ENCODE data around the gene TNFRSF14.

Gene TNFRSF14

DNA sequence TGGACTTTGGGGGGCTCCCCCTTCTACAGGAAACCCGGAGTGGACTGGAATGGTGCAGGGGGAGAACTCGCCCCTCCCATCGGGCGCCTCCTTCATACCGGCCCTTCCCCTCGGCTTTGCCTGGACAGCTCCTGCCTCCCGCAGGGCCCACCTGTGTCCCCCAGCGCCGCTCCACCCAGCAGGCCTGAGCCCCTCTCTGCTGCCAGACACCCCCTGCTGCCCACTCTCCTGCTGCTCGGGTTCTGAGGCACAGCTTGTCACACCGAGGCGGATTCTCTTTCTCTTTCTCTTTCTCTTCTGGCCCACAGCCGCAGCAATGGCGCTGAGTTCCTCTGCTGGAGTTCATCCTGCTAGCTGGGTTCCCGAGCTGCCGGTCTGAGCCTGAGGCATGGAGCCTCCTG is at the start of gene TNFRSF14:
TNFRSF14 (plus strand) TSS at position 95 of the 401 bp plus-strand sequence; CDS start at position 389, 294 bp downstream.
- DNase-seq (ENCODE audit: low read depth in 2 of 2) = no peak

DNA sequence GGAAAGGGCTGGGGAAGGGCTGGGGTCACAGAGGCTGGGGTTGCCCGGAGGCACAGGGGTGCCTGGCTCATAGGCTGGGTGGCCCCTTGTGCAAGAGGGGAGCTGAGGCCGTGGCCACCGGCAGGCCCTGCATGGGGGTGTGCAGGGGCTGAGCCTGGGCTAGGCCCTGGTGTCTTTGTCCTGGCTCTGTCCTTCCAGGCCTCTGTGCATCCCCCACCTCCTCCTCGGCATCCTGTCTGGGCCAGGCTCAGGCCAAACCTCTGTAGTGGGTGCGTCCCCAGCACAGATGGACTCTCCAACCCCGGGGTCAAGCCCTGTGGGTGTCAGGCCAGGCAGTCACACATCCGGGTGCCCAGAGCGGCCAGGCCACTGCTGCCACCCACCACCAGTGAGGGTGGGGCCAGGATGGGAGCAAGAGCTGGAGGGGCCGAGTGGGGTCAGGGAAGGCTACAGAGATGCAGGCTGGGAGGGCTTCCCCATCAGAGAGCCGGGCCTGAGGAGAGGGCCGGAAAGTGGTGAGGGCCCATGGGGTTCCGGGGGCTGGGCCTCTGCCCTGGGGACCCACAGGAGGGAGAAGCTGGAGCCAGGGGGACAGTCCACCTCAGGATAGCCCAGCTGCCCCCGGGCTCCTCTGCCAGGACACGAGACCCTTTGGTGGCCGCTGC is 49.1 kb upstream of the TNFRSF14 start:
- DNase-seq (ENCODE audit: low read depth in 2 of 2) = no peak

DNA sequence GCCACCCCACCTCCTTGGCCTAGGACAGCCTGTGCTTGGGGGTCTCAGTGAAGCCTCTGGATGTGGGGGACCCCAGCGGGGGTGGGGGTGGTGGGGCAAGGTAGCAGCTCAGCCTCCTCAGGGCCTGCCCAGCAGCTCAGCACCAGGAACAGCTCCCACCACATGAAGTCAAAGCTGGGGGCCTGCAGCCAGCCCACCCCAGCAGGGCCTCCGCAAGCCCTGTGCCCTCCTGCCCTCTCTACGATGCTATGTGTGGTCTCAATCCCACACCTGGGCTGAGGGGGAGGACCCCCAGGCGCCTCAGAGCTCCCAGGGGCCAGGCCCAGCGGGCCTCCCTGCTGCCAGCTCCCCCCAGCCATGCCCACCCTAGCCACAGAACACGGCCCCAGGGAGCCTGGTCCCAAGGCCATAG is 48.4 kb upstream of the TNFRSF14 start:
- DNase-seq (ENCODE audit: low read depth in 2 of 2) = no peak

DNA sequence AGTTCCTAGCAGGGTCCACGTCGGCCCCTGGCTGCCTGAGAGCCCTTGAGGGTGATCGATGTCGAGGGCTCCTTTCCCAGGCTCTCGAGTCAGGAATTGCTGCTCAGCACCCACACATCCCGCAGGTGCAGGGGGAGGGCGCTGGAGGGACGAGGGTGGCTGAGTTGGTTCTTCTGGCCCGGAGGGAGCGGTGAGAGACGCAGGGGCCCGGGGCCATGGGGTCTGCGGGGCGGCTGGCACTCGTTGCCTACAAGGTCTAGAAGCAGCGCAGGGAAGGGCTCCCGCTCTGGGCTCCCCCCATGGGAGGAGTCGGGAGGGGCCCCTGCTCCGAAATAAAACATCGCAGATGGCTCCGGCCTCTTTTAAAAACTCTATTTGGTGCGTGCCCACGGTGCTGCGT is 48.0 kb upstream of the TNFRSF14 start:
- DNase-seq (ENCODE audit: low read depth in 2 of 2) = no peak

DNA sequence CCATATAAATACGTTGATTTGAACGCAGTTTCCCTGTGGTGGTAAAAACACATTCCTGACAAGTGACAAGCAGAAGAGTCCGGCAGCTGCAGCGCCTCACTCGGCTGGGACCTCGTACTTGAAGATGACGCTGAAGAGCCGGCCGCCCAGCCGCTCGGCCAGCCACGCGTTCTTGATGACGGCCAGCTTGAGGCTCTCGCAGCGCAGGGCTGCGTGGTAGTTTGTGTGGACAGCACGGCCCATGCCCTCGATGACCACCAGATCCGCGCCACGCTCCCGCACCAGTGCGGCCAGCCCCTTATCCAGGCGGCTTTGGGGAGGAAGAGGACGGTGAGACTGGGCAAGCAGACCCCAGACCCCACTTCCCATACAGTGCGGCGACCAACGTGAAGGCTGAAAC is 47.4 kb upstream of the TNFRSF14 start:
- DNase-seq (ENCODE audit: low read depth in 2 of 2) = no peak

DNA sequence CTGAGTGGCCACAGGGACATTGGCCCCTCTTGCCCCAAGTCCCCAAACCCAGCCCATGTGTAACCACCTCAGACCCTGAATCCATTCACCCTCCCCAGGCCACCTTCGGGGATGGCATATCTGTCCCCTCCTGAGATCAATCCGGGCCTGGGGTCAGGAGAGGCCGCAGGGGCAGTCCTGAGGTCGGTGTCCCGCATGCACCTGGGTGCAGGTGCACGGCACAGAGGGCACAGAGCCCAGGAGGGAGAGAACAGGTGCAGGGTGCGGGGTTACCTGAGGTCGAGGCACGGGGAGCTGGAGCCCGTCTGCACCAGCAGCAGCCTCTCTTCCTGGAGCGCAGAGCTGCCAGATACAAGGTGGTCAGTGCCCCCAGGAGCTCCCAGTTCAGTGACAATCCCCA is 46.6 kb upstream of the TNFRSF14 start:
- no peak for DNase-seq (ENCODE audit: low read depth in 2 of 2)

DNA sequence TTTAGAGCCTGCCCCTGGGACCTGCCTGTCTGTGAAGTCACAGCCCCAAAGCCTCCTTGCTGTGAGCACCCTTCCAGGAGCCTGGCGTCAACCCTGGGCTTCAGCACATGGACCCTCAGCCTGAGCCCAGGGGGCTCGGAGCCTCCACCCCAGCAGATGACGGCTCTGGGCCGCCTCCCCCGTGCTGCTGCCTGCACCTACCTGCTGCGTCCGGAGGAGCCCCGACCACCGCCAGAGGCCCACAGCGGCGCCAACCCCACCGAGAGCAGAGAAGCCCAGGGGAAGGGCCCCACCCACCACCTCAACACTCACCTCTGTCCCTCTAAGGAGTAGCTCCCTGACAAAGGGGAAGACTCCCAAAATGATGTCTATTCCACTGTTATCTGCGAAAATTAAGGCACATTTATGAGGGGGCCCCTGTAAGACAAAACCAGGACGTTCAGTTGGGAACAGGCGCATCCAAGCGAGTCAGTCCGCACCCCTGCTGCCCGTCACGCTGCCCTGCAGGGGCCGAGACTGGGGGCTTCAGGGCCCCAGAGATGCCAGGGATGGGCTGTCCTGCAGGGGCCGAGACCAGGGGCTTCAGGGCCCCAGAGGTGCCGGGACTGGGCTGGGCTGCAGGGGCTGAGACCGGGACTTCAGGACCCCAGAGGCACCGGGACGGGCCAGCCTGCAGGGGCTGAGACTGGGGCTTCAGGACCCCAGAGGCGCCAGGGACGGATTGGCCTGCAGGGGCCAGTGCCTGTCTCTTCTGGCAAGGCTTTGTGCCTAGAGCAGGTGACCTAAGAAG is 45.6 kb upstream of the TNFRSF14 start:
- DNase-seq (ENCODE audit: low read depth in 2 of 2) = no peak

DNA sequence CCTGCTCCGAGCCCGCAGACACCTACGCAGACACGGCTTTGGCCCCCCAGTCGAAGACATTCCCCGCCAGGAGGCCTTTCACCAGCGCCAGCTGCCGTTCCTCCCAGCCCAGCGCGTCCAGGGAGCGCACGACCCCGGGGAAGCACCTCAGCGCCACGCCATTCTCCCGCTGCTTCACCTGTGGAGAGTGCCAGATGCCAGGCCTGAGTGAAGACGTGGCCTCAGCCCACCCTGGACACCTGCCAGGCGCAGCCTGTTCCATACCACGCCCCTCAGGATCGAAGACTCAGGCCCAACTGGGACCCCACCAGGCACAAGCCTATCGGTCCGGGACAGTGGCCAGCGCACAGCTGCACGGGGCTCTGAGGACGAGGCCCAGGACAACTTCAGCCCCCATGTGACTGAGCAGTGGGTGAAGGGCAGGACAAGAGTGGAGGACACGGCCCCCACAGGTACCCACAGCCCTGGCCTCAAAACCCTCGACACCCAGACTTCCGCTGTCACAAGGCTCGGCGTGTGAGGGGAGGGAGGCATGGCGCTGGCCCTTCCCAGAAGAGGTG is 43.2 kb upstream of the TNFRSF14 start:
- DNase-seq (ENCODE audit: low read depth in 2 of 2) = no peak

DNA sequence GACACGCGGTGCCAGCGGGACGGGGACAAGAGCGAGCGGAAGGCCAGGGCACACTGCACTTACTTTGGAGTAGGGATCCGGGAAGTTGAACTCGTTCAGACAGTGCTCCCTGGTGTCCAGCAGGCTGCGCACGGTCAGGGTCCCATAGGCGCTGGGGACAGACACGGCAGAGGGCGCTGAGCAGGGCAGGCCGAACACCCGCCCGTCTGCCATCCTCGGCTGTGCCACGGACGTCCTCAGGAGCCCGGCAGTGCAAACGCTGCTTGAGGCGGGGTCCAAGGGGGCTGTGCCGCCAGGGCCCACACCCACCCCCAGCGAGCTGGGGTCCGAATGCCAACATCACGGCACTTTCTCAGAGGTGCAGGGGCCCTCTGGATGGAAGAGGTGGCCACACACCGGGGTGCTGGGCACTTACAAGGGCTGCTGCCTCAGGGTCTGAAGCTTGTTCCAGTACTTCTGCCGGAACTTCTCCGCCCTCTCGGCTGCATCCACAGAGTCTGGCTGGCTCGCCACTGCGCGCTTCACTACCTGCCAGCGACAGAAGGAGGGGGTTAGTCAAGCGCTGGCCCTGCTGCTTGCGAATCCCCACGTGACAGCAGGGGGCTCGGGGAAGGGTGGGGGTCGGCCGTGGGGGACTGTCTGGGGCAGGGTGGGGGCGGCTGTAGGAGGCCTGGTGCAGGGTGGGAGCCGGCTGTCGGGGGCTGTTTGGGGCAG is 42.1 kb upstream of the TNFRSF14 start:
- DNase-seq (ENCODE audit: low read depth in 2 of 2) = no peak

DNA sequence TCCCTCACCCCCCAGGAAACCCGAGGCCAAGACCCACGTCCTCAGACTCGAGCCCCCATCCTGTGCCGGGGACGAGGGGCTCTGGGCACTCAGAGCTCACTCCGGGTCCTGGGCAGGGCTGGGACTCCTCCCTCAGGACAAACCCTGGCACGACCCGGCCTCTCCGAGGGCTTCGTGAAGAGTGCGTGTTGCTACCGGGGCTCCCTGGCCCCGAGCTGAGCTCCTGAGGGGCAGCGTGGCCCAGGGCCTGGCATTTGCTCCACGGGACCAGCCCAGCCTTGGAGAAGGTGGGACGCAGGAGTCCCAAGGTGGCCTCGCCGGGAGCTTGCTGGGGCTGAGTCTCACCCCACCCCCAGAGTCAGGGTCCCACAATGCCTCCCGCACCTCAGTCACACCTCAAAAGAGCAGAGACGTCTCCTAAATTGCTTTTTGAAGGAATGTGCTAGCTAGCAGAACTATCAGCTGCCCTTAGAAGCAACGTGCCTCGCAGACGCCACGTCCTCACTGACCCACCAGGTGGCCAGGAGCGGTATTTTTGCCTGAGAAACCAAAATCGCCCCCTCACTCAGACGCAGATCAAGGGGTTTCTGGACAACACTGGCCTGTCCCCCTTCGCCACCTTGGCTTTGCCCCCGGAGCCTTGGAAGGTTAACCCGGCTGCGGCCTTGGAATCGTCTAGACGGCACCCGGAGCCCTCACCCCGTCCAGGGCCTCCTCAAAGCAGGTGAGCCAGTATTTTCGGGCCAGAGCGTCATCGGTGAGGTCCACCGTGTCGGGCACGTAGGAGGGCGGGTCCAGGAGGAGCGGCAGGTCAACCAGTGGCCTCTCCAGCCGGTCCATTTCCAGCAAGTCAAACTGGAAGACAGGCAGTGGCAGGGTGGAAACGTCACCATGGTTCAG is 41.1 kb upstream of the TNFRSF14 start:
- no peak for DNase-seq (ENCODE audit: low read depth in 2 of 2)

DNA sequence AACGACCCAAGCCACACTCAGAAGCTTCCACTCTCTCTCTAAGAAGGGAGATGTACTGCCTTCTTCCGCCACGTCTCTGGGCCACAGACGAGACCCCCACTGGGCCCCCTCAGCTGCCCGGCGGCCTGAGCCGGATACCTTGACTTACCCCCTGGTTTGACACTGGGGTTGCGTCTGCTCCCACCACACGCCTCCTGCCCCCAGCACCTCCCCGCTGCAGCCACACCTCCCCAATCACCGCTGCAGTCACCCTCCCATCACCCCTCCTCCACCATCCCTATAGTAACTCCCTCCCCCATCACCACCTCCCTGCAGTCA is 40.4 kb upstream of the TNFRSF14 start:
- DNase-seq (ENCODE audit: low read depth in 2 of 2) = no peak

DNA sequence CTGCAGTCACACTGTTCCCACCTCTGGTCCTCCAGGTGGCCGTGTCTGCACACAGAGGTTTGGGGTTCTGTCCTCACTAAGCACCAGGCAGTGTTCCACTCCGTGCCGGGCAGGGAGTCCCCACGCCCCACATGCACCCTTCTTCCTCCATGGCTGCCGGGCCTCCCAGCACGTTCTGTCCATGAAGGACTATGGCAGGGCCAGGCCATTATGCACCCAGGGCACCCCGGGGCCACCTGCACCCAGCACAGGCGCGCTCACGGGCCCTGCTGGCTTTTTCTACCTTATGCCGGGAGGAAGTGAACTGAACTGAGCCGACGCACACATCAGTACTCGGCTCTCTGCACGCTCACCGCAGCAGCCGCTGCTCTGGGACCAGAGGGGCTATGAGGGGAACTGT is 40.0 kb upstream of the TNFRSF14 start:
- DNase-seq (ENCODE audit: low read depth in 2 of 2) = no peak

DNA sequence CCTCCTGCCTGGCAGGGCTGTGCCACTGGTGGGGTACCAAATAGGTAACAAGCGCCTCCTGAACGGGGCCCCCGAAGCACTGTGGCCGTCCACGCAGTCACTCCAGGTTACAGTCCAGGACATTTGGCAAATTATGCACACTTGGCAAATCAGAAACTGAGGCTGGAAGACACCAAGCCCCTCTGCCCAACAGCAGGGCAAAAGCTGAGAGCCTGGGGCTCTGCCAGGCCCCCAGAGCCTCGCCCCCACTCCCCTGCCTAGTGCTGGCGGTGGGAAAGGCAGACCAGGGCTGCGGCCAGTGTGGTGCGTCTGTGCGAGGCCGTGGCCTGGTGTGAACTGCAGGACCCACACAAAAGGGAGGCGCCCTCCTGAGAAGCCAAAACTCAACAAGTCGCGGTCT is 39.2 kb upstream of the TNFRSF14 start:
- DNase-seq (ENCODE audit: low read depth in 2 of 2) = no peak

DNA sequence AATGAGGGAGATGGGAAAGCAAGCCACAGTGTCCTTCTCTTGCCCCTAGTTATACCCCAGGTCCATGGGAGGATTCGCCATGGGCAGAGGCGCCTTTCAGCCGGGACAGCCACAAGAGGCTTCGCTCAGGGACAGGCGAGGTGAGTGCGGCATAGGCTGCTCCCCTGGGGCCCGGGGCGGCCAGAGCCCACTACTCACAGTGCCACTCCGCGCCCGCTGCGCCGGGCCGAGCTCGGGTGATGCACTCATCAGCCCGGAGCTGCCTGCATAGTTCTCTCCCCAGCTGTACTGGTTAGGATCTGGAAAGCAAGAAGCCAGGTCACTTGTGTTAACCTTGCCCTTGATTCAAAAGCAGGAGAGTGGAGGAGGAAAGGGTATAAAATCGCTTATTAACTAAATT is 38.2 kb upstream of the TNFRSF14 start:
- DNase-seq (ENCODE audit: low read depth in 2 of 2) = no peak

DNA sequence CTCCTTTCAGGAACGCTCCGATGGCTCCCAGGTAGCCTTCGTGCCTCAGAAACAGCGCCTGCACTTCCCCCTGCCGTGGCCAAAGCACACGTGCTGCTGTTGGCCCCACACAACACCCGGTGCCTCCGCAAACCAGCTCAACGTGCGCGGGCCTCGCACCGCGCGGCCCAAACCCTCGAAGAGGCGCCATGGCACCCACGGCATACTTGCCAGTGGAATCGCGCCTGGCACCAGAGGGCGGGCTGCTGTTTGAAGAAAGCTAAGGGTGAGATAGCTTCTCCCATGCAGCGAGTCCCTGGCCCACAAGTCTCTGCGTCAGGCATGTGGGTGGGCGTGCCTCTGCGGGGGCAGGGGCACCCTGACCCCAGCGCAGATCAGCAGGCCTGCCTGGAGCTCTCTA is 37.6 kb upstream of the TNFRSF14 start:
- no peak for DNase-seq (ENCODE audit: low read depth in 2 of 2)

DNA sequence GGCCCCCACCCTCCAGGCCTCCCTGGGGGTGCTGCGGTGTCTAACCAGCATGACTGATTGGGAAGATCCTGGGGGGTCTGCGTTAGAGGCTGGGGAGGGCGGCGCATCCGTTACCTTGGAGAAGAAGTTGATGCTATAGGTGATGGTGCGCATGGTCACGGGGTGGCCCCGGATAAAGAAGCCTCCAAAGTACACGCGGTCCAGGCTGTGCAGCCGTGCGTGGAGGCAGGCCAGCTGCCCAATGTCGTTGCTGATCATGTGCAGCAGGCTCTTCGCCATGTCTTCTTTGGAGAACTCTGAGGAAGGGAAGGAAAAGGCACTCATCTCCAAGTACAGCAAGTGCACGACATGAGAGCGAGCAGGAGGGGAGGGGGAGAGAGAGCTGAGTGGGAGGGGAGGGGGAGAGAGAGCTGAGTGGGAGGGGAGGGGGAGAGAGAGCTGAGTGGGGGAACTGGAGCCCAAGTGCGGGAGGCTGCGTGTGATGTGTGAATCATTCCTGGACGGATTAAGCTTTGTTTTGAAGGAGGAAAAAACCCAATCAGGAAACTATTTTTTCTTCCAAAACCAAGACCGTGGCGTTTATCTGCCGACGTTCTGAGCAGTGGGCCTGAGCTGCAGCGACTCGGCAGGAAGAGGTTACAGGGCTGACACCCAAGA is 37.0 kb upstream of the TNFRSF14 start:
- DNase-seq (ENCODE audit: low read depth in 2 of 2) = no peak

DNA sequence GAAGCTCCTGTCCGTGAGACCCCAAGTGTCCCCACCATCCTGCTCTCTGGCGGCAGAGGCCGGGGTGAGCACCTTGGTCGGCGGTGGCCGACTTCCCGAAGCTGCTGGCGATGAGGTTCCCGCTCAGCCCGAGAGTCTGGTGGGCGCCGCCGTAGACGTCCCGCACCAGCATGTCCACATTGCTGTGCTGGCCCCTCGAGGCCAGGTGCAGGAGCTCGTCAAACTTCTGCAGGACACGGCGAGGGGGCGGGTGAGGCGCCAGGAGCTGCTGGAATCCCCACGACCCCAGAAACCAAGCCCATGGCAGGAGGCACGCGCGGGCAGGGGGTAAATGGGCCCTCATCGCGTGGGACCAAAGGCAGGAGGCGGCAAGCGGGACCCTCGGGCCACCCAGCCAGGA is 36.4 kb upstream of the TNFRSF14 start:
- no peak for DNase-seq (ENCODE audit: low read depth in 2 of 2)

DNA sequence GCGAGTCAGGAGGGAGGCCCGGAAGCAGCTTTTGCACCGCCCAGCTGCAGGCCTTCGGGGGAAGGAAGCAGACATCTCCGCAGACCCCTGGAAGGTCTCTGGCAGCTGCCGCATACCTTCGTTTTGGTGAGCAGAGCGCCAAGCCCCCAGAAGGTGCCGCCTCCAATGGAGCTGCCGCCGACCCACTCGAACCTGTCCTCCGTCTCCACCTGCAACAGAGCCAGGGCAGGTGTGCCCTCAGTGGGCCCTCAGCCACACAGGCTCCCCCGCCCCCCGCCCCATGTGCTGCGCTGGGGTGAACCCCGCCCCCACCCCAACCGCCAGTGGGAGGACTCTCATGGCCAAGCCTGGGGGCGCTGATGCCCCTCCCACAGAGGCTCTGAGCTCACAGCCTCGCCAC is 36.0 kb upstream of the TNFRSF14 start:
- DNase-seq (ENCODE audit: low read depth in 2 of 2) = no peak

DNA sequence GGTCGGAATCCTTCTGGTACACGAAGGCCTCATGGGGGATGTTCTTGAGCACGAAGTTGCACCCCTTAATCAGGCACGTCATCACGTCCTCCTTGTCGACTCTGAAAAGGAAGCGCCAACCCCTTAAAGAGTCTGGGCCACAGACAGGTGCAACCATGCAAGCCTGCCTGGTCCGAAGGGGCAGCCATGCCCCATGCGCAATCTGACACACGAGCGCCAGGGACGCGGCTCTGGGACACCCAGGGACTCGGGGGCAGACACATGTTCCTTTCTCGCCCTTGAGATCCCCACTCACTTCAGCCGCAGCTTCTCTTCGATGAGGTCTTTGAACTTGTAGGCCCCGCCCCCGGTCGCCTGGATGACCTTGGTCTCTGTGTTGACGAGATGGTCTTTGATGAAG is 35.4 kb upstream of the TNFRSF14 start:
- DNase-seq (ENCODE audit: low read depth in 2 of 2) = no peak

DNA sequence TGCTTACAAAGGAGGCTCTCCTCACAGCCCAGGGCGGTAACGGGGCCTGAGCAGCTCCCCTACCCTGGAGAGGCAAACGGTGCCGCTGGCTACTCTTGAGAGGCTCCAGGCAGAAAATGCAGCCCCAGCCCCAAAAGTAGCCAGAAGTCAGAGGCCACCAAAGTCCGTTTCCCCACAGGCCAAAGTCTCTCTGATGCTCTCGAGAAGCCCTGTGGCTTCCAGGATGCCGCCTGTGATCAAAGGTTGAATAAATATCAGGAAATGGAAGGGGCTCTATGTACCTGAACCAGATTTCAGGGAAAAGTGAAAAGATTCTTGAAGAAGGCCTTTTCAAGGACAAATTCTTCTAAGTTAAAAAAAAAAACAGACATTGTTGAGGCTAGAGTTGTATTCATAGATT is 33.9 kb upstream of the TNFRSF14 start:
- no peak for DNase-seq (ENCODE audit: low read depth in 2 of 2)

All from fibroblast of skin of left quadriceps (primary cell).